BE2C (cell line): ENCODE measurements around the gene PKNOX2.

Experiments
- DNase-seq: peaks from one replicate; pipeline ENCODE4 v3.0.0-alpha.2; 2020
- H3K27me3 ChIP-seq: fragments of 250-450 bp; sonication (Bioruptor Pico); 2 replicates; pipeline ENCODE4 v1.5.1; 2020; ENCODE audit warnings: mild to moderate bottlenecking
- H3K36me3 ChIP-seq: fragments of 250-450 bp; sonication (Bioruptor Pico); 2 replicates; pipeline ENCODE4 v1.5.1; 2020; ENCODE audit warnings: mild to moderate bottlenecking
- H3K4me1 ChIP-seq: fragments of 250-450 bp; sonication (Bioruptor Pico); 2 replicates; pipeline ENCODE4 v1.5.1; 2020
- H3K4me3 ChIP-seq: 2 replicates; pipeline ENCODE4 v1.5.1; 2011; ENCODE audit warnings: low read depth, low read length
- H3K9me3 ChIP-seq: fragments of 250-450 bp; sonication (Bioruptor Pico); 2 replicates; pipeline ENCODE4 v1.5.1; 2020
- CTCF ChIP-seq: IDR thresholded peaks from 2 replicates; pipeline ENCODE4 v1.5.1; 2012; ENCODE audit warnings: mild to moderate bottlenecking, low read depth, low read length

The PKNOX2 gene

GRCh38 chr11:125276619-125276976, 112.0 kb downstream of the PKNOX2 start:
- Histone ChIP-seq H3K27me3 (peaks cover 21% of the 10 kb centered on the region), H3K9me3 (no peaks in the 10 kb centered on the region), H3K36me3 (no peaks in the 10 kb centered on the region), H3K4me1 (no peaks in the 10 kb centered on the region), H3K4me3 (no peak overlapping the region)
- DNase-seq, result no peak
- TF ChIP-seq CTCF, result no peak

- no peak for TF ChIP-seq CTCF
- Histone ChIP-seq H3K4me3 (no peak overlapping the region), H3K36me3 (no peaks in the 10 kb centered on the region), H3K9me3 (no peaks in the 10 kb centered on the region), H3K4me1 (no peaks in the 10 kb centered on the region), H3K27me3 (peaks cover 8% of the 10 kb centered on the region)
- DNase-seq, result no peak
Observed at GRCh38 chr11:125279676-125280418, 115.3 kb downstream of the PKNOX2 start.

GRCh38 chr11:125280646-125281045, 116.1 kb downstream of the PKNOX2 start:
- TF ChIP-seq CTCF, result no peak
- H3K36me3 ChIP-seq, result no peaks in the 10 kb centered on the region
- no peak overlapping the region for H3K4me3 ChIP-seq
- H3K4me1 ChIP-seq, result no peaks in the 10 kb centered on the region
- H3K9me3 ChIP-seq, result no peaks in the 10 kb centered on the region
- DNase-seq, result no peak
- H3K27me3 ChIP-seq, result peaks cover 12% of the 10 kb centered on the region

- no peaks in the 10 kb centered on the region for H3K9me3 ChIP-seq
- no peaks in the 10 kb centered on the region for H3K4me1 ChIP-seq
- TF ChIP-seq CTCF, result no peak
- peaks cover 14% of the 10 kb centered on the region for H3K27me3 ChIP-seq
- no peaks in the 10 kb centered on the region for H3K36me3 ChIP-seq
- DNase-seq, result no peak
- H3K4me3 ChIP-seq, result no peak overlapping the region
Observed at GRCh38 chr11:125281831-125282595, 117.5 kb downstream of the PKNOX2 start.

- peaks cover 12% of the 10 kb centered on the region for H3K27me3 ChIP-seq
- no peak for TF ChIP-seq CTCF
- DNase-seq, result no peak
- H3K36me3 ChIP-seq, result no peaks in the 10 kb centered on the region
- H3K9me3 ChIP-seq, result no peaks in the 10 kb centered on the region
- no peak overlapping the region for H3K4me3 ChIP-seq
- no peaks in the 10 kb centered on the region for H3K4me1 ChIP-seq
Observed at GRCh38 chr11:125282596-125282914, 118.0 kb downstream of the PKNOX2 start.

- Histone ChIP-seq H3K36me3 (no peaks in the 10 kb centered on the region), H3K27me3 (peaks cover 14% of the 10 kb centered on the region), H3K4me1 (no peaks in the 10 kb centered on the region), H3K9me3 (no peaks in the 10 kb centered on the region), H3K4me3 (no peak overlapping the region)
- no peak for TF ChIP-seq CTCF
- no peak for DNase-seq
Observed at GRCh38 chr11:125284245-125284850, 119.8 kb downstream of the PKNOX2 start.
